Esophagus squamous epithelium (tissue), 4 donors: ENCODE data around the gene UGT1A5.

Experiments
- POLR2A ChIP-seq, 4 donors: fragments of 450-650 bp; IDR thresholded peaks; one replicate each; pipeline ENCODE4 v1.6.1; 2017; ENCODE audit warnings: antibody characterized with exemption in 4 of 4, mild to moderate bottlenecking in 4 of 4, moderate library complexity in 3 of 4
- TF ChIP-seq, protein P1 (sequence below), 6 experiments: fragments of 450-650 bp in 4 of 6; fragments of 200-600 bp in 2 of 6; sonication (generic) in 2 of 6; IDR thresholded peaks; one replicate each; pipeline ENCODE4 v1.5.1; 2016 to 2019; ENCODE audit warnings: antibody characterized with exemption in 6 of 6, mild to moderate bottlenecking in 4 of 6, moderate library complexity in 4 of 6

DNA sequence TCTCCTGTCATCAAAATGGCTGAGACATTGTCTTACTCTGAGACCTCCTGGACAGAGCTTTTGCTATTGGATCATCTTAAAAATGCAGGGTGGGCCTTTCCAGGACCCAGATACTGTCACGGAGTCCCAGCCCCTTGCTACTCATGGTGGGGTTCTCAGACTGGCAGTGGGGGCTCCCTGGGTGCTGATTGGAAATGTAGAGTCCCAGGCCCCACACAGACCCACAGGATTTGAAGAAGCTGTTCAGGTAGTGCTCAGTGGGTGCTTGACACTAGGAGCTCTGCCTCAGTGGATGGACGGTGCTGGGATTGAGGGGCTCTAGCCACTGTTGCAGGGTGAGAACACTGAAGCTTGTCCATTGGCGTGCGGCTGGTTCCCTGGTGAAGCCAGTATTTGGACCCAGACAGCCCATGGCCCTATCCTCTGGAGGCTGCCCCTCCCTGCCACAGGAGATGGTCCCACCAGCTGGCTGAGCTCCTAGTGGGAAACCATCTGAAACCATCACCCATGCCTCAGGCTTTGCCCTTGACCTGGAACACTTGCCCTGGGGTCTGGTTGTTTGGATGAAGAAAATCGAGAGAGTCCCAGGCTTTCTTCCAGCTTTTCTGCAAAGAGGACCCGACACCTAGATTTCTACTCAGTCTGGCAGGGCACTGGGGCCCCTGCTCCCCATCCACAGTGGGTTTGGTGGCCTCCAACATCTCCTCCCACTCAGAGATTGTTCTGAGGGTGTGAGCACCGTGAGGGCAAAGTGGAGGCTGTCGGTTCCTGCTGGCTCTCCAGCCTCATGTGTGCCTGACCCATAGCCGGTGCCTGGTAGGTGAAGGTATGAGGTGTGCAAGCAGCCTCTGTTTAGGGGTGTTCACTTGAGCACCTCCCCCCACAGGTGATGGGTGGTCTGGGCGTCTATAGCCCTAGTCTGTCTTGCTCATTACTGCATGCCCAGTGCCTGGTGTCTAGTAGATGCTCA, 95.5 kb downstream of the UGT1A5 start:
- TF ChIP-seq, protein P1, sequence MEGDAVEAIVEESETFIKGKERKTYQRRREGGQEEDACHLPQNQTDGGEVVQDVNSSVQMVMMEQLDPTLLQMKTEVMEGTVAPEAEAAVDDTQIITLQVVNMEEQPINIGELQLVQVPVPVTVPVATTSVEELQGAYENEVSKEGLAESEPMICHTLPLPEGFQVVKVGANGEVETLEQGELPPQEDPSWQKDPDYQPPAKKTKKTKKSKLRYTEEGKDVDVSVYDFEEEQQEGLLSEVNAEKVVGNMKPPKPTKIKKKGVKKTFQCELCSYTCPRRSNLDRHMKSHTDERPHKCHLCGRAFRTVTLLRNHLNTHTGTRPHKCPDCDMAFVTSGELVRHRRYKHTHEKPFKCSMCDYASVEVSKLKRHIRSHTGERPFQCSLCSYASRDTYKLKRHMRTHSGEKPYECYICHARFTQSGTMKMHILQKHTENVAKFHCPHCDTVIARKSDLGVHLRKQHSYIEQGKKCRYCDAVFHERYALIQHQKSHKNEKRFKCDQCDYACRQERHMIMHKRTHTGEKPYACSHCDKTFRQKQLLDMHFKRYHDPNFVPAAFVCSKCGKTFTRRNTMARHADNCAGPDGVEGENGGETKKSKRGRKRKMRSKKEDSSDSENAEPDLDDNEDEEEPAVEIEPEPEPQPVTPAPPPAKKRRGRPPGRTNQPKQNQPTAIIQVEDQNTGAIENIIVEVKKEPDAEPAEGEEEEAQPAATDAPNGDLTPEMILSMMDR (IDR thresholded peaks at IDR 0.05) = no peak
- no peak for TF ChIP-seq POLR2A (IDR thresholded peaks at IDR 0.05)
